Kidney (tissue), 14 donors: ENCODE data around the gene TIAM2. TPM values are rescaled to one million over a fixed set of nuclear protein-coding genes. Genes with fewer than 3 reads are reported as not detected.

Source experiments
- DNase-seq, 5 donors: peaks; one replicate each; pipeline ENCODE4 v3.0.0-alpha.2; 2013 to 2020
- FAIRE-seq: peaks from 2 replicates; lab custom pipeline; 2012; peaks lifted over from hg19 to GRCh38; lab: Jason Lieb, UNC
- H3K27ac ChIP-seq, 2 donors: one replicate each; pipeline ENCODE4 v1.7.0; 2013; ENCODE audit warnings: low read depth in 2 of 2, low read length in 2 of 2, inconsistent platforms in 1 of 2
- H3K27me3 ChIP-seq: one replicate; pipeline ENCODE4 v1.7.1; 2013; ENCODE audit warnings: low read length, inconsistent platforms; ENCODE audit not compliant: control insufficient read depth, insufficient read depth
- H3K36me3 ChIP-seq, 3 donors: one replicate each; pipeline versions ENCODE4 v1.7.0 to v1.7.1; 2013; ENCODE audit warnings: low read length in 3 of 3, control low read depth in 1 of 3, inconsistent platforms in 1 of 3; ENCODE audit not compliant: insufficient read depth in 3 of 3, control insufficient read depth in 2 of 3
- H3K4me1 ChIP-seq, 3 donors: one replicate each; pipeline versions ENCODE4 v1.7.0 to v1.7.1; 2013; ENCODE audit warnings: low read length in 3 of 3, inconsistent platforms in 1 of 3, low read depth in 1 of 3; ENCODE audit not compliant: control insufficient read depth in 2 of 3, insufficient read depth in 2 of 3
- H3K4me3 ChIP-seq, 3 donors: one replicate each; pipeline versions ENCODE4 v1.7.0 to v1.8.1; 2013; ENCODE audit warnings: low read length in 3 of 3, control low read depth in 1 of 3, inconsistent platforms in 1 of 3
- H3K9ac ChIP-seq, 3 donors: one replicate each; pipeline versions ENCODE4 v1.7.0 to v1.7.1; 2013; ENCODE audit warnings: low read length in 3 of 3, control low read depth in 1 of 3, inconsistent platforms in 1 of 3
- H3K9me3 ChIP-seq, 3 donors: one replicate each; pipeline versions ENCODE4 v1.7.0 to v1.7.1; 2013; ENCODE audit warnings: low read length in 3 of 3, control low read depth in 1 of 3, inconsistent platforms in 1 of 3; ENCODE audit not compliant: control insufficient read depth in 2 of 3, insufficient read depth in 1 of 3
- intact Hi-C: fragments of 100-400 bp; cut with DNase I; formaldehyde crosslinking; loops from one replicate; pipeline ENCODE4 v1.11.1; 2022
- polyA plus RNA-seq: library from polyadenylated mRNA; stranded (reverse); fragments of 350-450 nt; fragmentation: Illumina TruSeq; extraction: RNeasy Lipid Tissue Mini Kit (QIAGEN cat#74804); gene quantifications from one replicate; pipeline ENCODE4 v1.2.3, GENCODE V29; 2014; ENCODE audit warnings: low read depth, low replicate concordance; ENCODE audit not compliant: insufficient read depth
- total RNA-seq: library from RNA; stranded (reverse); fragmentation: NEBNext Ultra II Directional; extraction: Animal tissue kit (Norgen Biotek cat#: 25700); gene quantifications from one replicate; pipeline ENCODE4 v1.2.1, GENCODE V29; 2021
- TF ChIP-seq, protein P1 (sequence below): IDR thresholded peaks from 3 replicates; pipeline ENCODE4 v1.5.1; 2012; ENCODE audit warnings: mild to moderate bottlenecking, moderate library complexity, borderline replicate concordance; ENCODE audit not compliant: insufficient read depth; ENCODE audit errors: extremely low read depth
- donor health status: control.
- donor health status: control.
- donor health status: control.
- donor health status: control.
- donor health status: control.
- donor health status: DM: yes; HTN: yes; CAD: no.
- donor health status: Normal renal cell carcinoma (clear cell type).

The TIAM2 gene
- total and polyA plus RNA-seq, 2 donors from 2014 or later: 6.8 to 7.6 TPM

- no peaks in the 10 kb centered on the region for H3K9me3 ChIP-seq
- TF ChIP-seq, protein P1, sequence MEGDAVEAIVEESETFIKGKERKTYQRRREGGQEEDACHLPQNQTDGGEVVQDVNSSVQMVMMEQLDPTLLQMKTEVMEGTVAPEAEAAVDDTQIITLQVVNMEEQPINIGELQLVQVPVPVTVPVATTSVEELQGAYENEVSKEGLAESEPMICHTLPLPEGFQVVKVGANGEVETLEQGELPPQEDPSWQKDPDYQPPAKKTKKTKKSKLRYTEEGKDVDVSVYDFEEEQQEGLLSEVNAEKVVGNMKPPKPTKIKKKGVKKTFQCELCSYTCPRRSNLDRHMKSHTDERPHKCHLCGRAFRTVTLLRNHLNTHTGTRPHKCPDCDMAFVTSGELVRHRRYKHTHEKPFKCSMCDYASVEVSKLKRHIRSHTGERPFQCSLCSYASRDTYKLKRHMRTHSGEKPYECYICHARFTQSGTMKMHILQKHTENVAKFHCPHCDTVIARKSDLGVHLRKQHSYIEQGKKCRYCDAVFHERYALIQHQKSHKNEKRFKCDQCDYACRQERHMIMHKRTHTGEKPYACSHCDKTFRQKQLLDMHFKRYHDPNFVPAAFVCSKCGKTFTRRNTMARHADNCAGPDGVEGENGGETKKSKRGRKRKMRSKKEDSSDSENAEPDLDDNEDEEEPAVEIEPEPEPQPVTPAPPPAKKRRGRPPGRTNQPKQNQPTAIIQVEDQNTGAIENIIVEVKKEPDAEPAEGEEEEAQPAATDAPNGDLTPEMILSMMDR: no peak
- no peak overlapping the region for H3K27ac ChIP-seq
- DNase-seq: no peak
- no peak overlapping the region for H3K9ac ChIP-seq
- no peaks in the 10 kb centered on the region for H3K36me3 ChIP-seq
- peaks cover 0 to 4% (median 0%) of the 10 kb centered on the region in 3 donors for H3K4me1 ChIP-seq
- H3K4me3 ChIP-seq: no peak overlapping the region
- H3K27me3 ChIP-seq: no peaks in the 10 kb centered on the region
- no peak for FAIRE-seq
- intact Hi-C loops: no loop called here
Observed at GRCh38 chr6:155187994-155188706, 193.0 kb downstream of the TIAM2 start.

- peaks cover 0 to 4% (median 0%) of the 10 kb centered on the region in 3 donors for H3K4me1 ChIP-seq
- intact Hi-C loops: no loop called here
- no peak overlapping the region for H3K27ac ChIP-seq
- no peak overlapping the region for H3K9ac ChIP-seq
- FAIRE-seq: no peak
- no peak for DNase-seq
- no peaks in the 10 kb centered on the region for H3K36me3 ChIP-seq
- TF ChIP-seq, protein P1: no peak
- H3K9me3 ChIP-seq: no peaks in the 10 kb centered on the region
- H3K4me3 ChIP-seq: no peak overlapping the region
- H3K27me3 ChIP-seq: no peaks in the 10 kb centered on the region
Observed at GRCh38 chr6:155188707-155189496, 193.8 kb downstream of the TIAM2 start.

GRCh38 chr6:155190677-155191076 lies 195.6 kb downstream of the TIAM2 start:
- Histone ChIP-seq H3K36me3 (no peaks in the 10 kb centered on the region), H3K27ac (no peak overlapping the region), H3K9ac (no peak overlapping the region), H3K4me1 (peaks cover 0 to 4% (median 0%) of the 10 kb centered on the region in 3 donors), H3K4me3 (no peak overlapping the region), H3K27me3 (no peaks in the 10 kb centered on the region), H3K9me3 (no peaks in the 10 kb centered on the region)
- intact Hi-C loops: no loop called here
- DNase-seq: no peak
- FAIRE-seq: no peak
- TF ChIP-seq, protein P1: no peak
